HepG2 (cell line): ENCODE measurements around the gene JTB. TPM values are rescaled to one million over a fixed set of nuclear protein-coding genes. Genes with fewer than 3 reads are reported as not detected.

ENCODE experiments used
- ADNP ChIP-seq: sonication (generic); formaldehyde crosslinking; IDR thresholded peaks from 2 replicates; pipeline ENCODE4 v1.4.0; 2020; ENCODE audit warnings: missing genetic modification reagents
- ARHGAP35 ChIP-seq: sonication (generic); formaldehyde crosslinking; IDR thresholded peaks from 2 replicates; pipeline ENCODE4 v1.9.0; 2022; ENCODE audit warnings: mild to moderate bottlenecking, inconsistent platforms, moderate library complexity, missing genetic modification reagents, borderline replicate concordance
- BRCA1 ChIP-seq: sonication (generic); formaldehyde crosslinking; IDR thresholded peaks from 2 replicates; pipeline ENCODE4 v1.4.0; 2020; ENCODE audit warnings: missing genetic modification reagents
- ESRRA ChIP-seq: sonication (generic); formaldehyde crosslinking; IDR thresholded peaks from 2 replicates; pipeline ENCODE4 v1.5.1; 2020; ENCODE audit warnings: mild to moderate bottlenecking, low read depth, missing genetic modification reagents
- GLI4 ChIP-seq: sonication (generic); formaldehyde crosslinking; IDR thresholded peaks from 2 replicates; pipeline ENCODE4 v1.5.1; 2020; ENCODE audit warnings: missing genetic modification reagents, mild to moderate bottlenecking, moderate library complexity, borderline replicate concordance
- GPN1 ChIP-seq: sonication (generic); formaldehyde crosslinking; IDR thresholded peaks from 2 replicates; pipeline ENCODE4 v1.5.1; 2020; ENCODE audit warnings: missing genetic modification reagents, borderline replicate concordance
- KLF11 ChIP-seq: IDR thresholded peaks from 2 replicates; pipeline ENCODE4 v1.6.1; 2016; ENCODE audit warnings: missing compliant biosample characterization
- KLF6 ChIP-seq: IDR thresholded peaks from 2 replicates; pipeline ENCODE4 v1.8.0; 2016; ENCODE audit warnings: missing biosample characterization, missing genetic modification reagents
- MXI1 ChIP-seq: IDR thresholded peaks from 3 replicates; pipeline ENCODE4 v1.6.1; 2012; ENCODE audit warnings: low read depth, low read length, inconsistent platforms, borderline replicate concordance
- NFE2 ChIP-seq: sonication (generic); formaldehyde crosslinking; IDR thresholded peaks from 2 replicates; pipeline ENCODE4 v1.4.0; 2020; ENCODE audit warnings: missing genetic modification reagents
- PAF1 ChIP-seq: IDR thresholded peaks from 2 replicates; pipeline ENCODE4 v1.6.1; 2016; ENCODE audit warnings: missing genetic modification reagents, missing compliant biosample characterization
- SATB2 ChIP-seq: sonication (generic); formaldehyde crosslinking; IDR thresholded peaks from 2 replicates; pipeline ENCODE4 v1.5.0; 2020; ENCODE audit warnings: missing genetic modification reagents
- SMARCC2 ChIP-seq: fragments of 450-650 bp; IDR thresholded peaks from 2 replicates; pipeline ENCODE4 v1.6.1; 2017; ENCODE audit warnings: antibody characterized with exemption, mild to moderate bottlenecking
- TBX2 ChIP-seq: sonication (generic); formaldehyde crosslinking; IDR thresholded peaks from 2 replicates; pipeline ENCODE4 v1.5.0; 2020; ENCODE audit warnings: missing genetic modification reagents, mild to moderate bottlenecking, borderline replicate concordance
- USF2 ChIP-seq, 2 experiments: sonication (generic) in 1 of 2; formaldehyde crosslinking in 1 of 2; IDR thresholded peaks; 2 replicates each; pipeline versions ENCODE4 v1.5.1 to v1.6.1; 2011 to 2020; ENCODE audit warnings: borderline replicate concordance in 1 of 2, low read depth in 1 of 2, low read length in 1 of 2, mild to moderate bottlenecking in 1 of 2, missing genetic modification reagents in 1 of 2, moderate library complexity in 1 of 2
- ZNF12 ChIP-seq: sonication (generic); formaldehyde crosslinking; IDR thresholded peaks from 2 replicates; pipeline ENCODE4 v1.5.0; 2020; ENCODE audit warnings: missing genetic modification reagents
- ZNF343 ChIP-seq: sonication (generic); formaldehyde crosslinking; IDR thresholded peaks from 2 replicates; pipeline ENCODE4 v1.4.0; 2020; ENCODE audit warnings: mild to moderate bottlenecking, missing genetic modification reagents
- ZNF383 ChIP-seq: sonication (generic); formaldehyde crosslinking; IDR thresholded peaks from 2 replicates; pipeline ENCODE4 v1.4.0; 2020; ENCODE audit warnings: missing genetic modification reagents, mild to moderate bottlenecking, borderline replicate concordance
- ZNF614 ChIP-seq: IDR thresholded peaks from 2 replicates; pipeline ENCODE4 v1.6.1; 2018; ENCODE audit warnings: missing biosample characterization, missing genetic modification reagents, inconsistent platforms, borderline replicate concordance
- ZNF7 ChIP-seq: IDR thresholded peaks from 2 replicates; pipeline ENCODE4 v1.6.1; 2016; ENCODE audit warnings: missing biosample characterization, missing genetic modification reagents
- ZNF749 ChIP-seq: sonication (generic); formaldehyde crosslinking; IDR thresholded peaks from 2 replicates; pipeline ENCODE4 v1.8.0; 2022; ENCODE audit warnings: mild to moderate bottlenecking, missing genetic modification reagents, moderate library complexity, borderline replicate concordance
- ZNF761 ChIP-seq: sonication (generic); formaldehyde crosslinking; conservative IDR thresholded peaks from 2 replicates; pipeline ENCODE4 v1.4.0; 2020; ENCODE audit warnings: mild to moderate bottlenecking, missing genetic modification reagents
- ZNF841 ChIP-seq: sonication (generic); formaldehyde crosslinking; IDR thresholded peaks from 2 replicates; pipeline ENCODE4 v1.8.1; 2023; ENCODE audit warnings: missing genetic modification reagents, borderline replicate concordance
- ZSCAN31 ChIP-seq: sonication (generic); formaldehyde crosslinking; IDR thresholded peaks from 2 replicates; pipeline ENCODE4 v1.5.0; 2020; ENCODE audit warnings: low read depth, mild to moderate bottlenecking, missing genetic modification reagents
- polyA plus RNA-seq, 8 experiments: library from polyadenylated mRNA; depleted of rRNA in 3 of 8; stranded (reverse) in 7 of 8; unstranded in 1 of 8; fragments of >200 nt; fragmentation: Illumina TruSeq in 4 of 8; extraction: Trizol in 4 of 8; gene quantifications; 2 replicates each; pipeline versions ENCODE4 v1.2.1 to v1.2.3, GENCODE V29; 2011 to 2016; ENCODE audit warnings: low read depth in 4 of 8, missing spikeins in 1 of 8, mixed read lengths in 1 of 8; ENCODE audit not compliant: insufficient read depth in 1 of 8
- total RNA-seq, 5 experiments: library from RNA; depleted of rRNA; stranded (reverse); fragments of >200 nt; fragmentation: Illumina TruSeq; extraction: Trizol; gene quantifications; 2 replicates each; pipeline ENCODE4 v1.2.3, GENCODE V29; 2016; ENCODE audit warnings: low read depth in 1 of 5
- TF ChIP-seq, protein P1 (sequence below): sonication (generic); formaldehyde crosslinking; IDR thresholded peaks from 2 replicates; pipeline ENCODE4 v1.5.1; 2020; ENCODE audit warnings: missing genetic modification reagents, mild to moderate bottlenecking, borderline replicate concordance
- TF ChIP-seq, protein P2 (sequence below): IDR thresholded peaks from 2 replicates; pipeline ENCODE4 v1.6.1; 2016; ENCODE audit warnings: low read depth, control low read depth

The JTB gene
- total and polyA plus RNA-seq, 2 of the 13 experiments (the other 11 are each of a cell fraction or from before 2014, with no cell fraction given): 96.7 to 99.2 TPM

- no peak for TF ChIP-seq GLI4 (CRISPR knock-in tag)
- no peak for TF ChIP-seq NFE2 (CRISPR knock-in tag)
- no peak for TF ChIP-seq ZNF383
- TF ChIP-seq ZNF343 (CRISPR knock-in tag): 0 out of 2 replicates have a peak, but pooled peaks have one; percentile 14
- TF ChIP-seq ZSCAN31 (CRISPR knock-in tag): peak; percentile 47; the same call in 1 of the 2 replicates
- no peak for TF ChIP-seq ZNF841 (CRISPR knock-in tag)
- TF ChIP-seq ZNF614 (CRISPR knock-in tag): no peak
- no peak for TF ChIP-seq BRCA1 (CRISPR knock-in tag)
- TF ChIP-seq ARHGAP35: no peak
- TF ChIP-seq KLF6: no peak
- TF ChIP-seq ZNF749 (CRISPR knock-in tag): peak; percentile 41; the same call in 1 of the 2 replicates
- TF ChIP-seq USF2 (IDR thresholded peaks at IDR 0.05; ENCODE audit: low read depth, low read length): no peak
- 0 out of 2 replicates have a peak, but pooled peaks have one; percentile 23 for TF ChIP-seq USF2 (CRISPR knock-in tag; IDR thresholded peaks at IDR 0.05; ENCODE audit: borderline replicate concordance)
- TF ChIP-seq MXI1: no peak; the same call in 2 of the 3 replicates
- TF ChIP-seq ZNF12 (CRISPR knock-in tag): no peak
- TF ChIP-seq, protein P1, sequence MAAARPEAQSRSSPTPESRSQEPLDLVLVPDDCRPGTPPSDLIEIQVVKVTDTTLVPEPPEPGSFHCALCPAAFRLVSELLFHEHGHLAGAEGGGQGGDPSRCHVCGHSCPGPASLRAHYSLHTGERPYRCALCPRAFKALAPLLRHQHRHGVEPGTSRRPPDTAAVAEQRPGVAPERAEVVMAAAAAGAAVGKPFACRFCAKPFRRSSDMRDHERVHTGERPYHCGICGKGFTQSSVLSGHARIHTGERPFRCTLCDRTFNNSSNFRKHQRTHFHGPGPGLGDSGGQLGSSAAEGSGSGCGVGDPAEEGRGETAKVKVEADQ (CRISPR knock-in tag): no peak; the same call in 1 of the 2 replicates
- TF ChIP-seq, protein P2, sequence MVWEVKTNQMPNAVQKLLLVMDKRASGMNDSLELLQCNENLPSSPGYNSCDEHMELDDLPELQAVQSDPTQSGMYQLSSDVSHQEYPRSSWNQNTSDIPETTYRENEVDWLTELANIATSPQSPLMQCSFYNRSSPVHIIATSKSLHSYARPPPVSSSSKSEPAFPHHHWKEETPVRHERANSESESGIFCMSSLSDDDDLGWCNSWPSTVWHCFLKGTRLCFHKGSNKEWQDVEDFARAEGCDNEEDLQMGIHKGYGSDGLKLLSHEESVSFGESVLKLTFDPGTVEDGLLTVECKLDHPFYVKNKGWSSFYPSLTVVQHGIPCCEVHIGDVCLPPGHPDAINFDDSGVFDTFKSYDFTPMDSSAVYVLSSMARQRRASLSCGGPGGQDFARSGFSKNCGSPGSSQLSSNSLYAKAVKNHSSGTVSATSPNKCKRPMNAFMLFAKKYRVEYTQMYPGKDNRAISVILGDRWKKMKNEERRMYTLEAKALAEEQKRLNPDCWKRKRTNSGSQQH (CRISPR knock-in tag): no peak
- TF ChIP-seq ZNF761: no peak
- TF ChIP-seq ESRRA (CRISPR knock-in tag): no peak
- no peak for TF ChIP-seq SMARCC2
- peak; percentile 65; the same call in 1 of the 2 replicates for TF ChIP-seq TBX2
- no peak for TF ChIP-seq ADNP (CRISPR knock-in tag)
- TF ChIP-seq ZNF7 (CRISPR knock-in tag): no peak
- no peak for TF ChIP-seq PAF1 (CRISPR knock-in tag)
- TF ChIP-seq SATB2 (CRISPR knock-in tag): no peak
- TF ChIP-seq KLF11 (CRISPR knock-in tag): no peak
- no peak for TF ChIP-seq GPN1 (CRISPR knock-in tag)
Observed at GRCh38 chr1:153945795-153946621, 31.5 kb downstream of the JTB start (continued).
